ENCODE results near the gene SDK1.

The SDK1 gene

DNA sequence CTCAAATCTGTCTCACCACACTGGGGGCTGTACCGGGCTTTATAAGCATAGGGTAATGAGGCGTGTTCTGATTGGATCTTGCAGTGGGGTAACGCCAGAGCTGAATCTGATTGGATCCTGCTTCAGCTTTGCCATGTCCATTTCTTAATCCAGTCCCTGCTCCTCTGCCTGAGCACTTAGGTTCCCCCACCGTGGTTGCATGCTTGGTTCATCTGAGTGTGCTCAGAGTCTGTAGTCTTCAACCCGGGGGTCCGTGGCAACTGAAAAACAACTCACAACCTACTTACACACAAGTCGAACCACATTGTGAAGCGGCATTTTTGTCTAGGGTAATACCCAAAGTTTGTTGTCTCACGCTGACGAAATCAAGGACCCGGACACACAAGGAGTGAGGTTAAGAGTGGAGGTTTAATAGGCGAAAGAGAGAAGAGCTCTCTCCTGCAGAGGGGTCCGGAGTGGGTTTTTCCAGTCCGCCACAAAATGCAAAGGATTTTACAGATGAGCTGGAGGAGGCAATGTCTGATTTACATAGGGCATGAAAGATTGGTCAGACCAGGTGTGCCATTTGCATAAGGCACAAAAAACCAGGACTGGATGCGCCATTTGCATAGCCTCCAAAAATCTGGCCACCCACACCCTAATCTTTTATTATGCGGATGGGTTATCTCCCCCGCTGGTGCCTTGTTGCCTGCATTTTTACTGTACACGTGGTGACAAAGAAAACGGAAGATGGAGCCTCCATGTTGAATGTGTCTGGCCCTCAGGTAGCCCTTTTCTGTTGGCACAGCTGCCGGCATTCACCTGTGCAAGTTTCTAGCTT, 739.3 kb downstream of the SDK1 start:
- H3K4me1 ChIP-seq (ENCODE audit: control insufficient read depth in 1 of 2, insufficient read depth in 1 of 2, low read depth in 1 of 2, low read length in 1 of 2): no peaks in the 10 kb centered on the region
- H3K27me3 ChIP-seq: no peaks in the 10 kb centered on the region

DNA sequence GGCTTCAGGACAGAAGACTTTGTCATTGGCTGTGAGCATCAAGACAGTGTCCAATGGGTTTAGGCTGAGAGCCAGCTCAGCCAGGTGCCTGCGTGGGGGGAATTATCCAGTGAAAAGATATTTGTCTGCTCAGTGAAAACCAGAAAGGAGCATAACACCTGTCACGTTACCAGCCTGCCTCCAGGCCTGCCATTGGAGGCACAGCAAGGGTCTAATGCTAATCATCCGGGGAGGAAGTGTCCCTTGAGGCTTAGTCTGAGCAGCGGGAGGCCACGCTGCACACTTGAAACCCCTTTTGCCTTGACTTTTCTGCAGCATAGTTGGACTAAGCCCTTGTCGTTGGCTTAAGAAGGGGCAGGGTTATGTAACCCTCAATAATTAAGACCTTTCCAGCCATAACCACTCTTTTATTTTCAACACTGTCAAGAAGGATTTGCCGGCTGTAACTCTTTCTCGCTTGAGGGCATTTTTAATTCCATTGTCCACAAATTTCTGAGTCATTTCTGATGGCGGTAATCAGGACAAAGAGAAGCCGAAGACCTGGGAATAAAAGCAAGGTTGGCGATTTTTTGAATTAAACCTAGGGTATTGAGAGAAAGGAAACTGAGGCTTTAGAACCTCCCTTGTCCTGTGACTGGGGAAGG, 741.5 kb downstream of the SDK1 start:
- Histone ChIP-seq H3K9me3 (no peaks in the 10 kb centered on the region), H3K27me3 (no peaks in the 10 kb centered on the region), H3K36me3 (no peaks in the 10 kb centered on the region), H3K27ac (no peak overlapping the region), H3K4me3 (ENCODE audit: low read depth in 1 of 2, low read length in 1 of 2) (no peak overlapping the region), H3K4me1 (ENCODE audit: control insufficient read depth in 1 of 2, insufficient read depth in 1 of 2, low read depth in 1 of 2, low read length in 1 of 2) (no peaks in the 10 kb centered on the region)
- TF ChIP-seq, protein P1, sequence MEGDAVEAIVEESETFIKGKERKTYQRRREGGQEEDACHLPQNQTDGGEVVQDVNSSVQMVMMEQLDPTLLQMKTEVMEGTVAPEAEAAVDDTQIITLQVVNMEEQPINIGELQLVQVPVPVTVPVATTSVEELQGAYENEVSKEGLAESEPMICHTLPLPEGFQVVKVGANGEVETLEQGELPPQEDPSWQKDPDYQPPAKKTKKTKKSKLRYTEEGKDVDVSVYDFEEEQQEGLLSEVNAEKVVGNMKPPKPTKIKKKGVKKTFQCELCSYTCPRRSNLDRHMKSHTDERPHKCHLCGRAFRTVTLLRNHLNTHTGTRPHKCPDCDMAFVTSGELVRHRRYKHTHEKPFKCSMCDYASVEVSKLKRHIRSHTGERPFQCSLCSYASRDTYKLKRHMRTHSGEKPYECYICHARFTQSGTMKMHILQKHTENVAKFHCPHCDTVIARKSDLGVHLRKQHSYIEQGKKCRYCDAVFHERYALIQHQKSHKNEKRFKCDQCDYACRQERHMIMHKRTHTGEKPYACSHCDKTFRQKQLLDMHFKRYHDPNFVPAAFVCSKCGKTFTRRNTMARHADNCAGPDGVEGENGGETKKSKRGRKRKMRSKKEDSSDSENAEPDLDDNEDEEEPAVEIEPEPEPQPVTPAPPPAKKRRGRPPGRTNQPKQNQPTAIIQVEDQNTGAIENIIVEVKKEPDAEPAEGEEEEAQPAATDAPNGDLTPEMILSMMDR (IDR thresholded peaks at IDR 0.05): no peak

More for the DNA sequence above, 739.3 kb downstream of the SDK1 start:
- Histone ChIP-seq H3K36me3 (no peaks in the 10 kb centered on the region), H3K4me3 (ENCODE audit: low read depth in 1 of 2, low read length in 1 of 2) (no peak overlapping the region), H3K27ac (no peak overlapping the region), H3K9me3 (no peaks in the 10 kb centered on the region)
- TF ChIP-seq, protein P1 (IDR thresholded peaks at IDR 0.05): no peak

DNA sequence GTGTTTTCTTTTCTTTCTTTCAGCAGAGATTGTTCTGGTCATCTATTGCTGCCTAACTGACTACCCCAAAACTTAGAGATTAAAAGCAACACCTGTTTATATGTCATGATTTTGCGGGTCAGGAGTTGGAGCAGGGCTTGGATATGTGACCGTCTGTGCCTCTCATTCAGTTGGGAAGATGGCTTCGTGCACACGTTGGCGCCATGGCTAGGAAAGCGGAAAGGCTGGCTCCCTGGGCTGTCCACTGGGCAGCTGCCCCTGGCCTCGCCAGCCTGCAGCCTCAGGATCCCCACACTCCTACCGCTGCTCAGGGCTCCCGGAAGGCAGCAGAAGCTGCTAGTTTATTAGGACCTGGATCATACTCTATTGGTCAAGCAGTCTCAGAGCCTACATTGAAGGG, 742.9 kb downstream of the SDK1 start:
- TF ChIP-seq, protein P1 (IDR thresholded peaks at IDR 0.05): no peak
- Histone ChIP-seq H3K36me3 (no peaks in the 10 kb centered on the region), H3K27ac (no peak overlapping the region), H3K27me3 (no peaks in the 10 kb centered on the region), H3K4me3 (ENCODE audit: low read depth in 1 of 2, low read length in 1 of 2) (no peak overlapping the region), H3K4me1 (ENCODE audit: control insufficient read depth in 1 of 2, insufficient read depth in 1 of 2, low read depth in 1 of 2, low read length in 1 of 2) (no peaks in the 10 kb centered on the region), H3K9me3 (no peaks in the 10 kb centered on the region)

DNA sequence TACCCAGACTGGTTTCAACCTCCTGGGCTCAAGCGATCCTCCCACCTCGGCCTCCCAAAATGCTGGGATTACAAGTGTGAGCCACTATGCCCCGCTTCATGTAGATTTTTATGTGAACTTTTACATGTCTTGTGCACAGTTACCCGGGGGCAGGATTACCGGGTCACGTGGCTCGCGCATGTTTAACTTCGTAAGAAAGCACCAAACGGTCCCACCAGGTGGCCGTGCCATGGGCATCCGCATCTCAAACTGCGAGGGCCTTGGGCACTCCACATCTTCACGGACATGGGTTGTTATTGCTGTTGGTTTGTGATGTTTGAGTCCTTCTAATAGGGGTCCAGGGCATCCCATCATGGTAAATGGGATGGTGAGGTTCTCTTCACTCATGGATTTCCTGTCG, 744.4 kb downstream of the SDK1 start:
- no peaks in the 10 kb centered on the region for H3K9me3 ChIP-seq
- no peak overlapping the region for H3K4me3 ChIP-seq (ENCODE audit: low read depth in 1 of 2, low read length in 1 of 2)
- H3K27ac ChIP-seq: no peak overlapping the region
- H3K36me3 ChIP-seq: no peaks in the 10 kb centered on the region
- H3K4me1 ChIP-seq (ENCODE audit: control insufficient read depth in 1 of 2, insufficient read depth in 1 of 2, low read depth in 1 of 2, low read length in 1 of 2): no peaks in the 10 kb centered on the region
- H3K27me3 ChIP-seq: no peaks in the 10 kb centered on the region
- TF ChIP-seq, protein P1 (IDR thresholded peaks at IDR 0.05): no peak

DNA sequence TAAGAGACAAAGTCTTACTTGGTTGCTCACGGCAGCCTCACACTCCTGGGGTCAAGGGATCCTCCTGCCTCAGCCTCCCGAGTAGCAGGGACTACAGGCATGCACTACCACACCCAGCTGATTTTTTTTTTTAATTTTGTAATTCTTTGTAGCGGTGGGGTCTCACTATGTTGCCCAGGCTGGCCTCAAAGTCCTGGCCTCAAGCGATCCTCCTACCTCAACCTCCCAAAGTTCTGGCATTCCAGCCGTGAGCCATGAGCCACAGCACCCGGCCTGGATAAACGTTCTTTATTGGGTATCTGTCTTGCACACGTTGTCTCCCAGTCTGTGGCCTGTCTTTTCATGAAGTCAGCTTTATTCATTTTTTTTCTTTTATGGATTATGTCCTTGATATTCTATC, 744.9 kb downstream of the SDK1 start:
- H3K4me3 ChIP-seq (ENCODE audit: low read depth in 1 of 2, low read length in 1 of 2): no peak overlapping the region
- H3K9me3 ChIP-seq: no peaks in the 10 kb centered on the region
- no peaks in the 10 kb centered on the region for H3K4me1 ChIP-seq (ENCODE audit: control insufficient read depth in 1 of 2, insufficient read depth in 1 of 2, low read depth in 1 of 2, low read length in 1 of 2)
- no peaks in the 10 kb centered on the region for H3K27me3 ChIP-seq
- H3K36me3 ChIP-seq: no peaks in the 10 kb centered on the region
- TF ChIP-seq, protein P1 (IDR thresholded peaks at IDR 0.05): no peak
- H3K27ac ChIP-seq: no peak overlapping the region
